ENCODE measurements around the gene ERBB2.
A peak's percentile ranks its signal among the peaks of the same experiment; 100 is the strongest.

The ERBB2 gene

DNA sequence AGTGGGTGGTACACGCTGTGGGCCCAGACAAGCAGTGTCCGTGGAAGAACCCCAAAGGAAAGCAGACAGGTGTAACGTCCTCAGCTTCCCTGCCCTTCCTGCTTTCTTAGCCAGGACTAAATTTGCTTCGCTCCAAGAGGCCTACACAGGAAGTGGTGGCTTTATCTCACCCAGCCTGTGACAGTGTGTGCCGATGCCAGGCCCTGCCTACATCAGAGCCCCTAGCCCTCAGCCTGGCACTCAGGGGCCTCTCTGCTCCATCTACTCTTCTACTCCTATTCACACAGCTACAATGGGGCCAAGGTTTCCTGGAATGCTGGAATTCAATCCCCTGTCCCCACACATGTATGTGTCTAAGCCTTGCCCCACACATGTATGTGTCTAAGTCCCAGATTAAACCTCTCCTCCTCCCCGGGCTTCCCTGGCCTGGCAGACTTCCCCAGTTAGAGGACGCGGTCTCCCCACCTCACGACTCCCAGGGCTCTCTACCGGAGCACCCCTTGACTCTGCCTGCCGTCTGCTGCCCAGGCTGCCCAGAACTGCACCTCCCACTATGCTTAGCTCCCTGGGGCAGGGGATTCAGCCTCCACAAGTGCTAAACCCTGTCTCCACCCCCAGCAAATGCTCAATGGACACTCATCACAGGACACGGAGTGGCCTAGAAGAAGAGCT lies 20.2 kb upstream of the ERBB2 start:
- TF ChIP-seq, protein P1, sequence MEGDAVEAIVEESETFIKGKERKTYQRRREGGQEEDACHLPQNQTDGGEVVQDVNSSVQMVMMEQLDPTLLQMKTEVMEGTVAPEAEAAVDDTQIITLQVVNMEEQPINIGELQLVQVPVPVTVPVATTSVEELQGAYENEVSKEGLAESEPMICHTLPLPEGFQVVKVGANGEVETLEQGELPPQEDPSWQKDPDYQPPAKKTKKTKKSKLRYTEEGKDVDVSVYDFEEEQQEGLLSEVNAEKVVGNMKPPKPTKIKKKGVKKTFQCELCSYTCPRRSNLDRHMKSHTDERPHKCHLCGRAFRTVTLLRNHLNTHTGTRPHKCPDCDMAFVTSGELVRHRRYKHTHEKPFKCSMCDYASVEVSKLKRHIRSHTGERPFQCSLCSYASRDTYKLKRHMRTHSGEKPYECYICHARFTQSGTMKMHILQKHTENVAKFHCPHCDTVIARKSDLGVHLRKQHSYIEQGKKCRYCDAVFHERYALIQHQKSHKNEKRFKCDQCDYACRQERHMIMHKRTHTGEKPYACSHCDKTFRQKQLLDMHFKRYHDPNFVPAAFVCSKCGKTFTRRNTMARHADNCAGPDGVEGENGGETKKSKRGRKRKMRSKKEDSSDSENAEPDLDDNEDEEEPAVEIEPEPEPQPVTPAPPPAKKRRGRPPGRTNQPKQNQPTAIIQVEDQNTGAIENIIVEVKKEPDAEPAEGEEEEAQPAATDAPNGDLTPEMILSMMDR (IDR thresholded peaks at IDR 0.05; ENCODE audit: low read depth, low read length, missing control alignments), result no peak
- in situ Hi-C loops (cut with HindIII; ENCODE audit: low pct_ligation_motif_present, low sequenced_read_pairs), result no loop called here
- no peak overlapping the region for H3K27ac ChIP-seq
- no peak for DNase-seq
- no peaks in the 10 kb centered on the region for H3K36me3 ChIP-seq (replicated peaks)
- H3K4me3 ChIP-seq (ENCODE audit: low read depth, low read length), result no peak overlapping the region
- no peaks in the 10 kb centered on the region for H3K27me3 ChIP-seq (replicated peaks)

DNA sequence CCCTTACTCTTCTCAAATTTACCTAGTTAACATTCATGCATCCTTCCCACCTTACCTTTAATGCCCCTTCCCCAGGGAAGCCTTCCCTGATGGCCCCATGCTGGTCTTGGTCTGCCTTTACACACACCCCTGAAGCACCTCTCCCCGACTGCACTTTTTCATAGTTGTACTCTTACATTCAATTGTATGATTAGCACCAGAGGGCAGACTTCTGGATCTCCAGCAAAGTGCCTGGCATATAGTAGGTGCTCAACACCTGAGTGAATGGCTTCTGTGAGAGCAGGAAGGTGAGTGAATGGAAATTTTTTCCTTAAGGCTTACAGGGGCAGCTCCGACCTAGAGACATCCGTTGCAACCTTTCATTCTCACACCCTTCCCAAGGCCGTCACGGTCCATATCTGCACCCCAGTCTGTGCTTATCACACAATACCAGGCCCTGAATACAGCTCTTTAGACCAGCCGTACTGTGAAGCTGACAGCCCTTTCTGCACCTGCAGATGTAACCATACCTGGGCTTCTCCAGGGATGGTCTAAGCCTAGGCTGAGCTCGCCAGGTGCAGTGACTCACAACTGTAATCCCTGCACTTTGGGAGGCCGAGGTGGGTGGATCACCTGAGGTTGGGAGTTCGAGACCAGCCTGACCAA lies 16.4 kb upstream of the ERBB2 start:
- H3K27ac ChIP-seq, result no peak overlapping the region
- no peaks in the 10 kb centered on the region for H3K36me3 ChIP-seq (replicated peaks)
- H3K4me3 ChIP-seq (ENCODE audit: low read depth, low read length), result no peak overlapping the region
- H3K27me3 ChIP-seq (replicated peaks), result no peaks in the 10 kb centered on the region
- TF ChIP-seq, protein P1 (IDR thresholded peaks at IDR 0.05; ENCODE audit: low read depth, low read length, missing control alignments), result no peak
- in situ Hi-C loops (cut with HindIII; ENCODE audit: low pct_ligation_motif_present, low sequenced_read_pairs), result no loop called here
- DNase-seq, result no peak

DNA sequence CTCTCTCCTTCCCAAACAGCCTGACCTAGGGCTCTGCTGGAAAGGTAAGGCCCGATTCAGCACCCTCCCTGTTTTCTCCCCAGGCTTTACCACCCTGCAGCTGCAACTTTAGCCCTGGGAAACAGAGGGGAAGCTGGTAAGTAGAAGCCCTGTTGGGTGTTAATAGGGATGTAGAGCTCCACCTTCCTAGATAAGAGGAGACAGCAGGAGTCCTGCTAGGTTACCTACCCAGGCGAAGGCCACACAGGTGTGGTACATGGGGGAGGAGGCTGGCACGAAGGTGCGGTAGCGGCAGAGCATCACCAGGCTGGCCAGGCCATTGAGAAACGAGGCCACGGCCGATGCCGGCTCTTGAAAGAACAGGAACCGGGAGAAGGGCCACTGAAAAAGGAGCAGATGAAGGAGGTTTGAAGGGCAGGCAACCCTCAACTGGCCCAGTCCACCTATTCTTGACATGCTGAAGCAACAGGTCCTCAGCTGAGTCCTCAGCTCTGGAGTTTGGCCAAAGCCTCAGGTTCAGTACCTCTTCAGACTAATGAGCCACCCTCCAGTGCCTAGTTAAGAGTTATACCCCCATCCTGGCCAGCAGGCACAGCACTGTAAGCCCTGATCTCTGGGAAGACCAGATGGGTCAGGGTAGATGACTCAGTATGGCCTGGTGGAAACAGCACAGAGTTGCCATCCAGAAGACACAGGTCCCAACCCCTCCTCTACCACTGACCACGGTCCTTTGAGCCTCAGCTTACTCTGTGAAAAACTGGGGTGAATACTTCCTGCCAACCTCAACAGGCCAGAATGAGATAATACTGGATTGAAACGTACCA lies 15.3 kb upstream of the ERBB2 start:
- TF ChIP-seq, protein P1 (IDR thresholded peaks at IDR 0.05; ENCODE audit: low read depth, low read length, missing control alignments), result no peak
- in situ Hi-C loops (cut with HindIII; ENCODE audit: low pct_ligation_motif_present, low sequenced_read_pairs), result no loop called here
- no peaks in the 10 kb centered on the region for H3K27me3 ChIP-seq (replicated peaks)
- H3K27ac ChIP-seq, result no peak overlapping the region
- no peak for DNase-seq
- no peak overlapping the region for H3K4me3 ChIP-seq (ENCODE audit: low read depth, low read length)
- H3K36me3 ChIP-seq (replicated peaks), result no peaks in the 10 kb centered on the region

DNA sequence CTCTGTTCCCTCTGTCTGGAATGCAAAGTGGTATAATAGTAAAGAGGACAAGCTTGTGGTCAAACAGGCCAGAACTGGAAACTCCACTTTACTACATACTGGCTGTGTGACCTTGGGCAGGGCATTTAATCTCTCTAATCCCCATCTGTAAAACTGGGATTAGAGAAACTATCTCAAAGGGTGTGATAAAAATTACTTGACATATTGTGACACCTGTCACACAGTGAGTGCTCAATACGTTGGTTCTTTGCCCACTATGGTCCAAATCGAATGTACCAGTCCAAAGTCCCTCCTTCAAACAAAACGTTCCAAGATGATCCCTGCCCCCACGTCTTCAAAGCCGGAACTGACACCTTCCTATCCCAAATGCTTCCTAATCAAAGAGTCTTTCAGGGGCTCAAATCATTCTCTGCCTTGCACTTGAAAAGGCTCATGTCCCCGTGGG lies 12.7 kb upstream of the ERBB2 start:
- no peaks in the 10 kb centered on the region for H3K36me3 ChIP-seq (replicated peaks)
- in situ Hi-C loops (cut with HindIII; ENCODE audit: low pct_ligation_motif_present, low sequenced_read_pairs), result no loop called here

DNA sequence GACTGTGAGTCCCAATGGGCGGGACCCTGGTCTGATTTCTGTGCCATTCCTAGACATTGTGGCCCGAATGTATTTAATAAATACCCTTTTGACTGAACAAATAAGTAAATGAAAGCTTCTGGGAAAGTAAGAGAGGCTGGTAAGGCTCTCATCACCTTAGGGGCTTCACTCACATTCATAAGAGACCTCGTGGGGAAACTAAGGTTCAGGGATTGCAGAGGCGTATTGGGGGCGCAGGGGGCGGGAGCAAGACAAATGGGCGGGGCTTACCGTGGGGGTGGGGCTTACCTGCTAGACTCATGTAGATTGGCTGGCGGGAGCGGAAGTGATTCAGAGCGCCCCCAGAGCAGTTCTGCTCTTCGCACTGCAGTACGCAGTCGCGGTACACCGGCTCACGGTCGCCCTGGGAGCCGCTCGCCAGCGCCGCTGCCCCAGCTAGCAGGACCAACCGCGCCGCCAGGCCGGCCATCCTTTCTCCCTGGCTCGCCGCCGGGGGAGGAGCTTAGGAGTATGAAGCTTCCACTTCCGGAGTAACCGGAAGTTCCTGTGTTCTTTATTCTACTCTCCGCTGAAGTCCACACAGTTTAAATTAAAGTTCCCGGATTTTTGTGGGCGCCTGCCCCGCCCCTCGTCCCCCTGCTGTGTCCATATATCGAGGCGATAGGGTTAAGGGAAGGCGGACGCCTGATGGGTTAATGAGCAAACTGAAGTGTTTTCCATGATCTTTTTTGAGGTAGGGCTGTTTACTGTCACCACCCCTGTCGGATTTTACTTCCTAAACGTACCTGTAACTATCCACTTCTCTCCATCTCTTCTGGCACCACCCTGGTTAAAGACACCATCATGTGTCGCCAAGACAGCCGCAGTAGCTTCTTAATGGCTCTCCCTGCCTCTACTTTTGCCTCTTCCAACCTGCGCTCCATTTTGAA lies 12.1 kb upstream of the ERBB2 start, which contains the start of gene PGAP3:
Gene PGAP3, minus strand, starts transcription at position 512 of the 929 bp plus-strand sequence. Its CDS starts 43 bp downstream, at position 469.
- DNase-seq, result peak; percentile 90
- Histone ChIP-seq H3K36me3 (replicated peaks) (no peaks in the 10 kb centered on the region), H3K4me3 (ENCODE audit: low read depth, low read length) (peak within 1 kb of the TSS; percentile 61), H3K27ac (peak within 1 kb of the TSS; percentile 58), H3K27me3 (replicated peaks) (no peaks in the 10 kb centered on the region)
- in situ Hi-C loops (cut with HindIII; ENCODE audit: low pct_ligation_motif_present, low sequenced_read_pairs), result no loop called here
- TF ChIP-seq, protein P1 (IDR thresholded peaks at IDR 0.05; ENCODE audit: low read depth, low read length, missing control alignments), result peak; percentile 3

More for the DNA sequence above, 12.7 kb upstream of the ERBB2 start:
- Histone ChIP-seq H3K4me3 (ENCODE audit: low read depth, low read length) (no peak overlapping the region), H3K27ac (no peak overlapping the region), H3K27me3 (replicated peaks) (no peaks in the 10 kb centered on the region)
- TF ChIP-seq, protein P1 (IDR thresholded peaks at IDR 0.05; ENCODE audit: low read depth, low read length, missing control alignments), result no peak
- DNase-seq, result no peak
